ENCODE data around the gene NFIB.

DNA sequence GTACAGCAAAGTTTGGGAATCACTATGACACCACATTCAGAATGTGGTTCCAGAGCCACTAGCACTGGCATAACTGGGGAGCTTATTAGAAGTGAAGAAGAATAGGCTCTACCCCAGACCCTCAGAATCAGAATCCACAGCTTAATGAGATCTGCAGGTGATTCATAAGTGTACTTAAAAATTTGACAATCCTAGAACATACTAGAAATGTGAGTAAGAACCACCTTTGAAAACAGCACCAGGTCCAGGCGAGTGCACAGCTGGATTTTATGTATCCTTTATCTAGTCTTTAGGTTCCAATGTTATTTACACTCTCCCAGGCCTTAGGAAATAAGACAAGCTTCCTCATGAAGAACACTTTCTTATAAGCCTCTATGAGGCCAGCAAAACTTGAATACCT lies 149.0 kb downstream of the NFIB start:
- TF ChIP-seq POLR2AphosphoS5 (IDR thresholded peaks at IDR 0.05; ENCODE audit: low read depth, low read length) (no peak), POLR2A (IDR thresholded peaks at IDR 0.05; ENCODE audit: low read depth, low read length) (no peak), TAF1 (IDR thresholded peaks at IDR 0.05; ENCODE audit: low read depth, low read length) (no peak)
